GM18511 (cell line): ENCODE measurements around the gene SREK1.
"Not testable (repeated sequence)": the region's sequence is repeated elsewhere in the genome, so short reads cannot be mapped to it uniquely, and the experiment has no call there.

ENCODE experiments used
- ATAC-seq: cut with Tn5 transposase; IDR thresholded peaks from one replicate; pipeline ENCODE4 v1.9.1; 2021; ENCODE audit warnings: mild to moderate bottlenecking, moderate library complexity; ENCODE audit not compliant: unreplicated experiment

Gene SREK1

GRCh38 chr5:66144074-66144833 lies at the start of gene SREK1:
Gene SREK1 (plus strand): TSS chr5:66144300. CDS start chr5:66144377, 77 bp downstream.
- ATAC-seq: peak; percentile 92

GRCh38 chr5:66100851-66101250 lies 43.2 kb upstream of the SREK1 start:
- ATAC-seq: no peak

GRCh38 chr5:66113160-66113559 lies 30.9 kb upstream of the SREK1 start:
- ATAC-seq: no peak

GRCh38 chr5:66118304-66118703 lies 25.8 kb upstream of the SREK1 start:
- ATAC-seq: no peak

- ATAC-seq: no peak
Observed at GRCh38 chr5:66122379-66123034, 21.6 kb upstream of the SREK1 start.

- no peak for ATAC-seq
Observed at GRCh38 chr5:66129144-66129543, 15.0 kb upstream of the SREK1 start.

GRCh38 chr5:66130493-66130892 lies 13.6 kb upstream of the SREK1 start:
- ATAC-seq: no peak

GRCh38 chr5:66134407-66134861 lies 9.7 kb upstream of the SREK1 start:
- no peak for ATAC-seq

- ATAC-seq: no peak
Observed at GRCh38 chr5:66136053-66136452, 8.0 kb upstream of the SREK1 start.

GRCh38 chr5:66136944-66137343 lies 7.2 kb upstream of the SREK1 start:
- ATAC-seq: not testable (repeated sequence)

- peak; percentile 68 for ATAC-seq
Observed at GRCh38 chr5:66138637-66139317, 5.3 kb upstream of the SREK1 start.

GRCh38 chr5:66139318-66139712 lies 4.8 kb upstream of the SREK1 start:
- ATAC-seq: no peak

- no peak for ATAC-seq
Observed at GRCh38 chr5:66142417-66142816, 1.7 kb upstream of the SREK1 start.

- ATAC-seq: peak; percentile 38
Observed at GRCh38 chr5:66143473-66144073, 527 bp upstream of the SREK1 start.

- ATAC-seq: peak; percentile 60
Observed at GRCh38 chr5:66144834-66145390, 812 bp downstream of the SREK1 start.

- no peak for ATAC-seq
Observed at GRCh38 chr5:66145737-66146136, 1.6 kb downstream of the SREK1 start.

GRCh38 chr5:66149950-66150349 lies 5.8 kb downstream of the SREK1 start:
- ATAC-seq: no peak

- ATAC-seq: no peak
Observed at GRCh38 chr5:66151030-66151429, 6.9 kb downstream of the SREK1 start.

- ATAC-seq: no peak
Observed at GRCh38 chr5:66151491-66151890, 7.4 kb downstream of the SREK1 start.

- ATAC-seq: no peak
Observed at GRCh38 chr5:66157046-66157445, 12.9 kb downstream of the SREK1 start.

- no peak for ATAC-seq
Observed at GRCh38 chr5:66161356-66161755, 17.3 kb downstream of the SREK1 start.
